SH-SY5Y (cell line): Measurements from ENCODE around the gene PTPRJ.

Experiments
- GATA2 ChIP-seq: IDR thresholded peaks from 2 replicates; pipeline ENCODE4 v1.6.1; 2011; ENCODE audit warnings: mild to moderate bottlenecking, low read depth, low read length
- GATA3 ChIP-seq: IDR thresholded peaks from 2 replicates; pipeline ENCODE4 v1.6.1; 2011; ENCODE audit warnings: low read depth, mild to moderate bottlenecking, low read length, moderate library complexity

The PTPRJ gene

DNA sequence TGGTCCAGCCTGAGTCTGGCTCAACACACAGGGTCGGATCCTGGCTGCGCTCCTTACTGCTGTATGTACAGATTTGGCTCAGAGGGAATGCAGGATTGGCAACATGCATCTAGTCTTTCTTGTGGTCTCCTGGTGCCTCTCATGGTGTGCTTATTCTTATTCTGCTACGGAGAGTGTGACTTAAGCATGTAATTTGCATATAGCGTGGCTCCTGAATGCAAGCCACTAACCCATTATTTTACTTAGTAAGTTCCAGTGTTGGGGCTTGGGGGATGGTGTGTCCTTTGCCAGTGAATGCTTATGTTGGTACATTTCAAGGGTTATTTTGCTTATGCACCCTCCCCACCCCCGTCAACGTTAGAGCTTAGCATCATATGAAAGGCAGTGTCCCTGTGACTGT, 51.2 kb downstream of the PTPRJ start:
- TF ChIP-seq GATA2, result no peak
- TF ChIP-seq GATA3, result no peak

DNA sequence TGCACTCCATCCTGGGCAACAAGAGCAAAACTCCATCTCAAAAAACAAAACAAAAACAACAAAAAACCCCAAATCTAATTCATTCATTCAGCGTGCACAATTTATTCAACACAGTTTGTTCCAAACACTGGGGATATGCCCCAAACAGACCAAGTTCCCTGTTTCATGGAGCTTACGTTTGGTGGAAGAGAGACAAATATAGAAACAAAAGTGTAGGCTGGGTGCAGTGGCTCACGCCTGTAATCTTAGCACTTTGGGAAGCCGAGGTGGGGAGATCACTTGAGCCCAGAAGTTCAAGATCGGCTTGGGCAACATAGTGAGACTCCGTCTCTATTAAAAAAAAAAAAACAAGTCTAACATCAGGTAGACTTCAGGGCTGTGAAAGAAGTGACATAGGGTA, 52.4 kb downstream of the PTPRJ start:
- TF ChIP-seq GATA2 (no peak), GATA3 (no peak)

DNA sequence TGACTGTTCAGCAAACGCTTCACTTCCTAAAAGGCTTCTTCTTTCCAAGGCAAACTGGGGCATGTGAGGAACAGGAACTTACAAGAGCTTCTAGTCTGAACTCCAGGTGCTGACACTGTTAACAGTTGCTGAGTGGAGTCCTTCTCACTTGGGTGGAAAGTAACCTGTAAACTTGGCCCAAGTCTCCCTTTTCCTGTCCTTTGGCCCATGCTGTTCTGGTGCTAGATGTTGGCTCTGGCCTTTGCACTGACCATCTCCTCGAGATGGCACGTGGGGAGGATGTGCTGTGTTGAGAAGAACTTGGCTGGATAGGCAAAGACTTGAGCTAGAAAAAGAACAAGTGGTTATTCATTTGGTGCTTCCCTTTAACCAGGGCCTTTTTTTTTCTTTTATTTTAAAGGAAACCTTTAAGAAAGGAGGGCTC, 53.6 kb downstream of the PTPRJ start:
- no peak for TF ChIP-seq GATA2
- TF ChIP-seq GATA3, result no peak

DNA sequence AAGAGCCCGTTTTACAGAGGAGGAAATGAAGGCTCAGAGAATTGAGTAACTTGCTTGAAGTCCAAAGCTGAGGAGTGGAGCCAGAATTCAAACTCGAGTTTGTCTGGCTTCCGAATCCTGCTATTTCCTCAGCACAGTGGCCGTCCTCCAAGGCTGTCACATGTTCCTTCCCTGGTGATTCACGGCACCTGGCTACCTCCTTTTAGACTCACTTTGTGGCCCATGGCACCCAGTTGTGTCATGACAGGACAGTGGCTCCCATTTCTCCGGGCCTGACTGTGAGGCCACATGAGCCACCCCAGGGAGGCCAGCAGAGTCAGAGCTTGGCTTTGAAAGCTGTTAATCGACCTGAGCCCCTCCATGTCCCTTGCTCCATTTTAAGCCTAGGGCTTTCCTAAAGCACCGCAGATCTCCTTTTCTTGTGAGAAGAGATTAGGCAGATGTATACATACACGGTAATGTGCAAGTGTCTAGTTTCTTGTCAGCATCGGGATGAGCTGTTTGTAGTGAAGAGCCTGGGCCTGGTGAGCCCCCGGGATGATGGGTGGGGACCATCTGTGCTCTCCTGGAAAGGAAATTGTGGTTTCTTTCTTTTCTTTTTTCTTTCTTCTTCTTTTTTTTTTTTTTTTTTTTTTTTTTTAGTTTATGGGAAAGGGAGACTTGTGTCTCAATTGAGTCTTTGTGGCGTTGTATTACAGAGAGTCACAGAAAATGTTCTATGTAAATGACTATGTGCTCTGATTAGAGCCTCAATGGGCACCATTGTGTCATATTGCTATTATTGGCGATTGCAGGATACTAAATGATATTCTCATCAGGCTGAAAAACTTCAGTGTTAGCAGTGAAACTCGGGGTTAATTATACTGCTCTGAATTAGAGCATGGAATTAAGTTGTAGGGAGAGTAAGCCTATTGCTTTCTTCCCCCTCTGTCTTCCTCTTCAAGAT, 54.8 kb downstream of the PTPRJ start:
- TF ChIP-seq GATA2, result no peak

DNA sequence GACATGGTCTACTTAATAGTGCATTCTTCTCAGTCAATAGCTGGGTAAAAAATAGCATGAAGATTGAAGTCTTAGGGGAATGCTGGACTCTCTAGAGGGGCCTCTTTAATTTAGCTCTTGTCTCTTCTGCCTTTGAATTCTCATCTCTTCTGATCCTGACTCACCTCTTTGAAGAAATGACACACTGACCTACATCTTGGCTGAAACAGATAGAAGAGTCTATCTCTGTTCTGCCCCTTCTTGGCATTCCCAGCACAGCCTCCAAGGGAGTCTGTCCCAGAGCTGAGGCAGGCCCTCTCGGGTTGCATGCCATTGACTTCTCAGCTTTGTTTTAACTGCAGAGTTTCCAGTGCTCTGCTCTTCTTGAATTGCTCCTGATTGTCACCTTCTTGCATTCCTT, 55.7 kb downstream of the PTPRJ start:
- TF ChIP-seq GATA2 (no peak), GATA3 (no peak)

DNA sequence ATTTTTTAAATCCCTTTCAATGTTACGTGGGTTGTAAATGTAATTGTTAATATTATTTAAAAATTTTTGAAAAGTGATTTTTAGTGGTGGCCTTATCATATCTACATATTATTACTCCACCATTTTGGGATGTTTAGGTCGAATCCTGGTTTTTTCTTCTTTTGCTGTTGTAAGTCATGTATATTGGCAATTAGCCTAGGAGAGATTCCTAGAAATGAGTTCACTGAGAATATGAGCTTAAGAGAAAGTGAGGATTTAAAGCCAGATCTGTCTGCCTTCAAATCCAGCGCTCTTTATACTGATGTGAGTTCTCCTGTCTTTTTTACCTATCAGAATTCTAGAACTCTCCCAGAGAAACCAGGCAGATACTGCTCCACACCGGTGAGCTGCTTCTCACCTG, 56.1 kb downstream of the PTPRJ start:
- no peak for TF ChIP-seq GATA2
- no peak for TF ChIP-seq GATA3

DNA sequence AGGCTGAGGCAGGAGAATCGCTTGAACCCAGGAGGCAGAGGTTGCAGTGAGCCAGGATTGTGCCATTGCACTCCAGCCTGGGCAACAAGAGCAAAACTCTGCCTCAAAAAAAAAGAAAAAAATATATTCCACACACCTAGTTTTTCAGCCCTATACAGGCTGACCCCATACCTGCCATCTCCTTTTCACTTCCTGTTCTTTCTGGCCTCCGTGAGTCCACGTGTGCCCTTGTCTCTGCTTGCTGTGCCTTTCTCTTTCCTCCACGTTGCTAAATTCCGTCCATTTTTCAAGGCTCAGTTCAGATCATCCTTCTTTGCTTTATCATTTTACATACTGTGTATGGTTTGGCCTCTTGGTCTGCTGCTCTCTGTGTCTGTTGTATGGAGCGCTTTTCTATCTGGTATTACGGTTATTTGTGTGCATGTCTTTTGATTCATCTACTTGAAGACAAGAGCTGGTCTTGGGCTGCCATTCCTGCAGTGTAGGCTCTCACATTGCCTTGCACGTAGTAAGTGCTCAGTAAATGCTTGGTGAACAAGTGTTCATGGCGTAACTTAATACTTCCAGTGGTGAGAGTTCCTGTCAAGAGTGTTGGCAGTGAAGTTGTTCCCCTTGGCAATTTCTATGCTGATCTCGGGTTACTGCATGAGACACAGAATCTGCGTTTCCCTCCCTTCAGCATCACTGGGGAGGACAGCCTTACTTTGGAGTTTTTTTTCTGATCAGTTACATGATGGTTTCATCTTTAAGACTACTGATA, 57.5 kb downstream of the PTPRJ start:
- TF ChIP-seq GATA3 (no peak), GATA2 (no peak)

DNA sequence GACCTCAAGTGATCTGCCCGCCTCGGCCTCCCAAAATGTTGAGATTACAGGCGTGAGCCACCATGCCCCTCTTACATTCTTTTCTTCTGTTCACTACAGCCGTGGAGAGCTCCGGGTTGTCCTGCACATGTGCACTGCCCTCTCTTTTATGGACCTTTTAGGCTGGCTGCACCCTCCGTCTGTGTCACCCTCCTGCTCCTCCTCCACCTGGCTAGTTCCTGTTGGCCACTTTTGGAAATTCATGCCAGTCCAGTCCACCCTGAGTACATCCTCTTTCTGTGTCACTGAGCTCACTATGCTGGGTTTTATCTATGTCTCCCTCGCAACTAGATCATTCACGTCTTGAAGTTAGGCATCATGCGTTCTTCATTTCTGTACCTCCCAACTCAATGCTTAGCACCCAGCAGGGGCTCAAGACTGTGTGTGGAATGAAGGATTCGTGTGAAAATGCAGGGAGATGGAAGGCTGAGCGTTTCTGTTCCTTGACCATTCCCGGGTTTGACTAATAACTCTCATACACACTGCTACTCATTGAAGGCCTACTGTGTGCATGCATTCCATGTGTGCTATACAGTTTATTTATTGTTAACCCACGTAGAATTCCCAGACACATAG, 60.6 kb downstream of the PTPRJ start:
- no peak for TF ChIP-seq GATA3
- no peak for TF ChIP-seq GATA2

DNA sequence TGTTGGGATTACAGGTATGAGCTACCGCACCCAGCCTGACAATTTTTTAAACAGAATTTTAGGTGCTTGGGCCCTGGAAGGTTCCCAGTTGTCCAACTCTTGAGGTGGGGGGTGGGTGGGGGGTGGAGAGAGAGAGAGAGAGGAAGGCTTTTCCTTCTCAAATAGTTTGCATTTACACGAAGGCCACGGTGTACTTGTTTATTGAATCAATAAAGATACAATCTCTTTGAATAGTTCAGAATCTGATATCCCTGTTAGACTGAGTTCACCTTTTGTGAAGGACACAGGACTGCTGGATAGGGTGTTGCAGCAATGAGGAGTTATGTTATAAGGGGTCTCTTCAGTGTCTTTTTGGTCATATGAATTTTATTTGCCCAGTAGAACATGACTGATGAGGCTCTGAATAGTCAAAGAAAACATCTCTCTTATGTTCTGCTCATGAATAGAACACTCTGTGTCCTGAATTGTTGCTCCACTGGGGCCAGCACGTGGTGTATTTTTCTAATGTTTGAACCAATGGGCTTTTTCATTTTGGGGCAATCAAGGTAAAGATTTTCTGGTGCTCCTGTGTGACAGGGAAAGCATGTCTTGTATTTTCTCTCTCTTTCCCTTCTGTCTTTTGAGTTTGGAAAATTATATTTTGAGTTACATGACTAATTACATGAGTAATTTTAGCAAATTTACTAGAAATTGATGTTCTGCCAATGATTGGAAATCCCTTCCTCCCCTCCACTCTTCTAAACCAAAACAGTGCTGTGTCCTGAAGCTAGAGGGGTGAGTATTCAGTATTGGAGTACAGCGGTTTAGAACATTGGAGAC, 61.7 kb downstream of the PTPRJ start:
- TF ChIP-seq GATA3 (no peak), GATA2 (no peak)

DNA sequence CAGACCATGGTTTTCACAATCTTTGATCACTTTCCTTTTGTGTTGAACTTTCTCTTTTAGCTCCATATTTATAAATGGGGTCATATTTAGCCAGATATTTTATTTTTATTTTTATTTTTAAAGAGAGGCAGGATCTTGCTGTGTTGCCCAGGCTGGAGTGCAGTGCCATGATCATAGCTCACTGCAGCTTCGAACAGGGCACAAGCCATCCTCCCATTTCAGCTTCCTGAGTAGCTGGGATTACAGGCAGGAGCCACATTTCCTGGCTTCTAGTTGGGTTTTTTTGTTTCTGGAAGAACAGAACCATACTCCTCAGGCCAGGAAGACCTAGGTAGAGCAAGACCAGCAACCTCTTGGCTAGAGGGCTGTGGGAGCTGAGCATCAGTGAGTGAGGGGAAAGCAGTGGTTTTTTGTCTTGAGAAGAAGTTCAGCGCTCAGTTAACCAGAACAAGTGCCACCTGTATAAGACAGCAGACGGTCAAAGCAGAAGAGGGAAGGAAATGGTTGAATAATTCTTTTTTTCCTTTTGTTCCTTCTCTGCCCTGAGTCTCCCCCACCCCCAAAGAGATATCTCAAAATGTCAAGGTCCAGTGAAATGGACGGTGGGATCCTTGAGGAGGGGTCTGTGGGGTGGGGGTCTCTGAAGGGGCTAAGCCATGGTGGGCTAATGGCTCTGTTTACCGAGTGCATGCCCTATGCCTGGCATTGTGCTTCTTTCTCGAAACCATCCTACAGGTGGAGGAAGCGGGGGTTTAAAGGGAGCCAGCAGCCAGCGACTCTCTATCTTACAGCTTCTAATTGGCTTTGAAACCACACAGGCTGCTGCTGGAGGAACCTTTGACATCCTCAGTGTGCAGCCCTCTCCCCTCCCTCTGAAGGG, 63.0 kb downstream of the PTPRJ start:
- TF ChIP-seq GATA2 (no peak), GATA3 (no peak)

DNA sequence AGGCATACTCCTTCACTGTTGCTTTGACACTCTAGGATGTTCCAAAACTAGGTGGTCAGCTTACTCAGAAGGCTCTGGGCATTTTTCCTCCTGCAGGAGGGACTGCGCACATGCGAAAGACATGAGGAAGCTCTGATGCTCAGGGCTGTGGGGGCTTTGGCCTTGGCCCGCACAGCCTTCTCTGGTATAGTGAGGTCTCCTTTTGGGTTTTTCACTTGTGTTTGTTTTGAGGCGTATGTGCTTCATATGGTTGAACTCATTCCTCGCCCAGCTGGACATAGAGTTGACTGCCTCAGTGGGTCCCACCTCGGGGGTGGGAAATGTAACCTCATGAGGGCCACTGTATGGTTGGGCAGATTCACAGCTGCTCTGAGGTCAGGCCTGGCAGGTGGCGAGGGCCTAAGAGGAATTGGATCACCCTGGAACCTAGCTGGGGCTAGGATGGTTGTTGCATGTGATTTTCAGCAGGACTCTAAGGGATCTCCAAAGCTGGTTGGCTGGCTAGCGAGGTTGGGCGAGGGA, 63.7 kb downstream of the PTPRJ start:
- TF ChIP-seq GATA3 (no peak), GATA2 (no peak)

DNA sequence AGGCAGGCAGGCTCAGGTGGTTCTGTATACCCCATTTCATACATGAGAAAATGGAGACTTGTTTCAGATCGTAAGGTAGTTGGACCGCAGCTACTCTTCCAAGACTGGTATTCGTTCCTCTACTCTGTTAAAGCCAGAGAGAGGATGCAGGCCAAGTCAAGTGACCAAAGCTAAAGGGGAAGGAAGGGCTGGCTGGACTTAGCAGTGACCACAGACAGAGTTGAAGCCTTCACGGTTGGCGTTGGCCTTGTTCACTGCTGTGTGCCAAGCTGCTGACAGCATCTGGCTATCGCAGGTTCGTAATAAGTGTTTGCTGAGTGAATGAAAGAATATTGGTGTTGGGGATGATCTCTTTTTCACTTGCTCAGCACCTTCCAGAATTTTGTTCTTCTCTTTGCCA, 64.2 kb downstream of the PTPRJ start:
- no peak for TF ChIP-seq GATA2
- no peak for TF ChIP-seq GATA3

DNA sequence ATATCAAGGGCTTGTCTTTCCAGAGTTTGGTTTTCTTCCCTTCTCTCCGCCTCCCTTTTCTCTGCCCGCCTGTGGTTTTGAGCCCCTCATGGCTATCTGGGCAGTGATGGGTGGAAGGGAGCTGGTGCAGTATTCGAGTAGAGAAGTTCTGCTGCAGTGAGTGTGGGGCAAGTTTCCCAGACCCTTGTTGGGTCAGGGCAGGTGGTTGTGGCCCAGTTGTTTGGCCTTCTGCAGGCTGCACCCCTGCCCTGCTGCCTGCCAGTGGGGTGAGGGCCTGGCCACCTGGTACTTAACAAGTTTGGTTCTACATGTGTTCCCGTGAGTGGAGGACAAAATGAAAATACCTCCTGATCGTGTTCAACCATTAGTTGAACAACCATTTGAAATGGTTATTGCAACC, 65.2 kb downstream of the PTPRJ start:
- no peak for TF ChIP-seq GATA2
- TF ChIP-seq GATA3, result no peak
